ENCODE measurements around the gene MAPK8.

Gene MAPK8

DNA sequence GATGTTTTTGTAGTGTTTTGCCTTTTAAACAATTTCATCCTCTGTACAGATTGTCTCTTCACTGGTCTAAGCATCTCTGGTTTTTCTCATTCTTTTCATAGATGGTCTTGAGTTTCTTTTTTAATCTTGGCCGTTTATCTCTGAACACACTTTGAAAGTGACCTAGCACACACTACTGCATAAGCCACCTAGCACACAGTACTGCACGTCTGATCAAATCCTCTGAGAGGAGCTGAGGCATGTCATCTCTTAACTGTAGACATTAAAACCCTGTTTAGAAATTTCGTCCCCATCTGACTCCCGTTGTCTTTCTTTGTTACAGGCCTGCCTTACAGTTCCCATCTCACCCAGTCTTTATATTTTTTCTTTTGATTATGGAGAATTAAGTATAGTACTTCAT is 100.2 kb downstream of the MAPK8 start:
- TF ChIP-seq, protein P1, sequence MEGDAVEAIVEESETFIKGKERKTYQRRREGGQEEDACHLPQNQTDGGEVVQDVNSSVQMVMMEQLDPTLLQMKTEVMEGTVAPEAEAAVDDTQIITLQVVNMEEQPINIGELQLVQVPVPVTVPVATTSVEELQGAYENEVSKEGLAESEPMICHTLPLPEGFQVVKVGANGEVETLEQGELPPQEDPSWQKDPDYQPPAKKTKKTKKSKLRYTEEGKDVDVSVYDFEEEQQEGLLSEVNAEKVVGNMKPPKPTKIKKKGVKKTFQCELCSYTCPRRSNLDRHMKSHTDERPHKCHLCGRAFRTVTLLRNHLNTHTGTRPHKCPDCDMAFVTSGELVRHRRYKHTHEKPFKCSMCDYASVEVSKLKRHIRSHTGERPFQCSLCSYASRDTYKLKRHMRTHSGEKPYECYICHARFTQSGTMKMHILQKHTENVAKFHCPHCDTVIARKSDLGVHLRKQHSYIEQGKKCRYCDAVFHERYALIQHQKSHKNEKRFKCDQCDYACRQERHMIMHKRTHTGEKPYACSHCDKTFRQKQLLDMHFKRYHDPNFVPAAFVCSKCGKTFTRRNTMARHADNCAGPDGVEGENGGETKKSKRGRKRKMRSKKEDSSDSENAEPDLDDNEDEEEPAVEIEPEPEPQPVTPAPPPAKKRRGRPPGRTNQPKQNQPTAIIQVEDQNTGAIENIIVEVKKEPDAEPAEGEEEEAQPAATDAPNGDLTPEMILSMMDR (conservative IDR thresholded peaks at IDR 0.05; ENCODE audit: low read length), result no peak
- H3K4me3 ChIP-seq (ENCODE audit: low read length), result no peak overlapping the region
- no peak for DNase-seq (ENCODE audit: low read depth)

DNA sequence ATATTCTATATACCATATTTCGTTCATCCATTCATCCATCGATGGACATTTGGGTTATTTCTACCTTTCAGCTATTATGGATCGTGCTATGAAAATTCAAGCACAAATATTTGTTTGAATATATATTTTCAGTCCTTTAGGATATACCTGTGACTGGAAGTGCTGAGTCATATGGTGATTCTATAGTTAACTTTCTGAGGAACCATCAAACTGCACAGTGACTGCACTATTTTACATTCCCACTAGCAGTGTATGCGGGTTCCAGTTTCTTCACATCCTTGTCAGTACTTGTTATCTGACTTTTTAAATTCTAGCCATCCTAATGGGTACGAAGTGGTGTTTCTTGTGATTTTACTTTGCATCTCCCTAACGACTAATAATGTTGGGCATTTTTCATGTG is 104.0 kb downstream of the MAPK8 start:
- TF ChIP-seq, protein P1 (conservative IDR thresholded peaks at IDR 0.05; ENCODE audit: low read length), result no peak
- no peak overlapping the region for H3K4me3 ChIP-seq (ENCODE audit: low read length)
- DNase-seq (ENCODE audit: low read depth), result no peak

DNA sequence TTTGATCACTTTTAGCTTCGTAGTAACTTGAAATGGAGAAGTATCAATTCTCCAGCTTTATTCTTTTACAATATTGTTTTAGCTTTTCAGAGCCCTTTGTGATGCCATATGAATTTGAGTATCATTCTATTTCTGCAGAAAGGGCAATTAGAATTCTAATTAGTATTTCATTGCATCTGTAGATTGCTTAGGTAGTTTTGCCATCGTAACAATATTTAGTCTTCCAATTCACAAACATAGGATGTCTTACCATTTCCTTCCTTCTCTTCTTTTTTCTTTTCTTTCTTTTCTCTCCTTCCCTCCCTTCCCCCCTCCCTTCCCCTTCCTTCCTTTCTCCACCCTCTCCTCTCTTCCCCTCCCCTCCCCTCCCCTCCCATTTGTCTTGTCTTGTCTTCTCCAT is 105.0 kb downstream of the MAPK8 start:
- no peak overlapping the region for H3K4me3 ChIP-seq (ENCODE audit: low read length)
- TF ChIP-seq, protein P1 (conservative IDR thresholded peaks at IDR 0.05; ENCODE audit: low read length), result no peak
- DNase-seq (ENCODE audit: low read depth), result no peak

DNA sequence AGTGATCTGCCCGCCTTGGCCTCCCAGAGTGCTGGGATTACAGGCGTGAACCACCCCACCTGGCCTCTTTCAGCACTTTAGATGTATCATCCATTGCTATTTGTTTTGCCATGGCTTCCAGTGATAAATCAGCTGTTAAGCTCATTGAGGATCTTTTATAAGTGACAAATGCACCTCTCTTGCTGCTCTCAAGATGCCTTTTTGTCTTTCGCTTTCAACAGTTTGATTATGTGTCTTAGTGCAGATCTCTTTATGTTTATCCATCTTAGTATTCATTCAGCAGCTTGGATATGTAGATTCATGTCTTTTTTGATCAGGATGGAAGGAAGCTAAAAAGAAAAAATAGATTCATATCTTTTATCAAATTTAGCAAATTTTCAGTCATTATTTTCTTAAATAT is 105.6 kb downstream of the MAPK8 start:
- no peak for DNase-seq (ENCODE audit: low read depth)
- TF ChIP-seq, protein P1 (conservative IDR thresholded peaks at IDR 0.05; ENCODE audit: low read length), result no peak
- H3K4me3 ChIP-seq (ENCODE audit: low read length), result no peak overlapping the region

DNA sequence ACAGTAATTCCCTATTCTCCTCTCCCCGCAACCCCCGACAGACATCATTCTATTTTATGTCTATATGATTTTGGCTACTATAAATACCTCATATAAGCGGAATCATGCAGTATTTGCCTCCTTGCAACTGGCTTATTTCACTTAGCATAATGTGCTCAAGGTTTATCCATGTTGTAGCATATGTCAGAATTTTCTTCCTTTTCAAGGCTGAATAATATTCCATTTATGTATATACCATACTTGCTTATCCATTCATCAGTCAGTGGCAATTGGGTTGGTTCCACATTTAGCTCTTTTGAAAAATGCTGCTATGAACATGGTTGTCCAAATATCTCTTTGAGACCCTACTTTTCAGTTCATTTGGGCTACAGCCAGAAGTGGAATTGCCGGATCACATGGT is 106.5 kb downstream of the MAPK8 start:
- no peak overlapping the region for H3K4me3 ChIP-seq (ENCODE audit: low read length)
- no peak for DNase-seq (ENCODE audit: low read depth)
- TF ChIP-seq, protein P1 (conservative IDR thresholded peaks at IDR 0.05; ENCODE audit: low read length), result no peak

DNA sequence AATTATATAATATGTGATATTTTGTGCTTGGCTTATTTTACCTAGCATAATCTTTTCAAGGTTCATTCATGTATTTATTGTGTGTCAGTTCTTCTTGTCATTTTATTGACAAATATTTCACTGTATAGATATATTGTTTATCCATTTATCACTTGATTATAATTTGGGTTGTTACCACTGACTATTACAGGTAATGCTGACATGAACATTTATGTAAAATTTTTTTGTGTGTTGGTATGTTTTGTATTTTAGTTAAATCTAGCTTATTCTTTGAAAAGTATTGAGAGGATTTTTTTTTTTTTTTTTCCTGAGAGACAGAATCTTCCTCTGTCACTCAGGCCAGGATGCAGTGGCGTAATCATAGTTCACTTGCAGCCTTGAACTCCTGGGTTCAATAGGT is 107.7 kb downstream of the MAPK8 start:
- TF ChIP-seq, protein P1 (conservative IDR thresholded peaks at IDR 0.05; ENCODE audit: low read length), result no peak
- no peak overlapping the region for H3K4me3 ChIP-seq (ENCODE audit: low read length)
- no peak for DNase-seq (ENCODE audit: low read depth)

DNA sequence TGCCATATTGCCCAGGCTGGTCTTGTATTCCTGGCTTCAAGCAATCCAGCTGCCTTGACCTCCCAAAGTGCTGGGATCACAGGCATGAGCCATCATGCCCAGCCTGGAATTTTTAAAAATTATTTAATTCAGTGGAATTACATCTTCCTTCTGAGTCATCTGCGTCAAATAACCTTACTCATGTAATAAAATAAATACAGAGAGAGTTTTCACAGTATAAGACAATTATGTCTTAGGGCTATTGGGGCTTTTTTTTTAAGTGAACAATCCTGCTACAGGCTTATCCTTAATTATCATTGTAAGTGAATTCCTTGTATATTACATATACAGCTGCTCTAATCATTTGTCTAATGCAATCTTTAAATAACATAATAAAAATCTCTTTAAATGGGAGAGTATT is 108.3 kb downstream of the MAPK8 start:
- DNase-seq (ENCODE audit: low read depth), result peak; percentile 9
- TF ChIP-seq, protein P1 (conservative IDR thresholded peaks at IDR 0.05; ENCODE audit: low read length), result no peak
- no peak overlapping the region for H3K4me3 ChIP-seq (ENCODE audit: low read length)

All from AG10803 (cell line).